Measurements from ENCODE around the gene ST7.
"Not testable (repeated sequence)": the region's sequence is repeated elsewhere in the genome, so short reads cannot be mapped to it uniquely, and the experiment has no call there.

ST7 gene

GRCh38 chr7:117245703-117246102, 292.4 kb downstream of the ST7 start:
- DNase-seq, result not testable (repeated sequence)

GRCh38 chr7:117247809-117248208, 294.5 kb downstream of the ST7 start:
- DNase-seq, result no peak

GRCh38 chr7:117248829-117249228, 295.5 kb downstream of the ST7 start:
- no peak for DNase-seq

- no peak for DNase-seq
Observed at GRCh38 chr7:117249696-117250095, 296.4 kb downstream of the ST7 start.

GRCh38 chr7:117250245-117250644, 296.9 kb downstream of the ST7 start:
- no peak for DNase-seq

- no peak for DNase-seq
Observed at GRCh38 chr7:117250801-117251200, 297.5 kb downstream of the ST7 start.

- DNase-seq, result no peak
Observed at GRCh38 chr7:117251687-117252086, 298.4 kb downstream of the ST7 start.

GRCh38 chr7:117259615-117260014, 306.3 kb downstream of the ST7 start:
- no peak for DNase-seq

GRCh38 chr7:117262546-117262945, 309.2 kb downstream of the ST7 start:
- DNase-seq, result no peak

GRCh38 chr7:117264716-117265115, 311.4 kb downstream of the ST7 start:
- no peak for DNase-seq

- no peak for DNase-seq
Observed at GRCh38 chr7:117269417-117269816, 316.1 kb downstream of the ST7 start.

- no peak for DNase-seq
Observed at GRCh38 chr7:117269886-117270285, 316.6 kb downstream of the ST7 start.

GRCh38 chr7:117270371-117270770, 317.1 kb downstream of the ST7 start:
- no peak for DNase-seq

- no peak for DNase-seq
Observed at GRCh38 chr7:117271566-117271965, 318.3 kb downstream of the ST7 start.

GRCh38 chr7:117272017-117272759, 318.9 kb downstream of the ST7 start:
- no peak for DNase-seq

GRCh38 chr7:117273325-117273724, 320.0 kb downstream of the ST7 start:
- no peak for DNase-seq

- no peak for DNase-seq
Observed at GRCh38 chr7:117273814-117274225, 320.5 kb downstream of the ST7 start.

- DNase-seq, result no peak
Observed at GRCh38 chr7:117274951-117275350, 321.6 kb downstream of the ST7 start.

GRCh38 chr7:117277576-117277975, 324.3 kb downstream of the ST7 start:
- DNase-seq, result no peak

GRCh38 chr7:117278040-117278439, 324.7 kb downstream of the ST7 start:
- no peak for DNase-seq

- DNase-seq, result no peak
Observed at GRCh38 chr7:117279203-117279602, 325.9 kb downstream of the ST7 start.
